Endodermal cell (in vitro differentiated cells): Measurements from ENCODE around the gene PAQR9. TPM values are rescaled to one million over a fixed set of nuclear protein-coding genes. Genes with fewer than 3 reads are reported as not detected.

Experiments
- DNase-seq: peaks from one replicate; pipeline ENCODE4 v3.0.0-alpha.2; 2017
- H3K27ac ChIP-seq: 2 replicates; pipeline ENCODE4 v1.5.1; 2013; ENCODE audit warnings: mild to moderate bottlenecking, low read depth, low read length, moderate library complexity
- H3K27me3 ChIP-seq: 2 replicates; pipeline ENCODE4 v1.6.1; 2013; ENCODE audit warnings: mild to moderate bottlenecking, low read length, moderate library complexity; ENCODE audit not compliant: insufficient read depth, control insufficient read depth, poor library complexity, severe bottlenecking
- H3K36me3 ChIP-seq: 2 replicates; pipeline ENCODE4 v1.7.0; 2013; ENCODE audit warnings: mild to moderate bottlenecking, low read length, moderate library complexity; ENCODE audit not compliant: control insufficient read depth, insufficient read depth
- H3K4me1 ChIP-seq: one replicate; pipeline ENCODE4 v1.7.0; 2013; ENCODE audit warnings: low read length; ENCODE audit not compliant: control insufficient read depth, insufficient read depth
- H3K4me3 ChIP-seq: 2 replicates; pipeline ENCODE4 v1.5.1; 2013; ENCODE audit warnings: mild to moderate bottlenecking, low read length, moderate library complexity
- H3K9ac ChIP-seq: 2 replicates; pipeline ENCODE4 v1.6.1; 2013; ENCODE audit warnings: mild to moderate bottlenecking, low read length, moderate library complexity; ENCODE audit not compliant: poor library complexity, severe bottlenecking; ENCODE audit errors: extremely low read depth
- H3K9me3 ChIP-seq: 2 replicates; pipeline ENCODE4 v1.6.1; 2013; ENCODE audit warnings: mild to moderate bottlenecking, low read length, moderate library complexity; ENCODE audit not compliant: control insufficient read depth
- H3K27ac Mint-ChIP-seq: 2 replicates; pipeline ENCODE4 v1.8.0; 2020; ENCODE audit warnings: mixed read lengths
- H3K27me3 Mint-ChIP-seq: 2 replicates; pipeline ENCODE4 v1.8.0; 2021; ENCODE audit warnings: mild to moderate bottlenecking, mixed read lengths; ENCODE audit not compliant: insufficient read depth
- H3K36me3 Mint-ChIP-seq: 2 replicates; pipeline ENCODE4 v1.8.0; 2020; ENCODE audit warnings: low read depth, mixed read lengths
- H3K4me1 Mint-ChIP-seq: 2 replicates; pipeline ENCODE4 v1.8.0; 2020; ENCODE audit warnings: mixed read lengths
- H3K4me3 Mint-ChIP-seq: 2 replicates; pipeline ENCODE4 v1.8.0; 2020; ENCODE audit warnings: mild to moderate bottlenecking, moderate library complexity, mixed read lengths
- H3K9me3 Mint-ChIP-seq: 2 replicates; pipeline ENCODE4 v1.8.0; 2020; ENCODE audit warnings: mild to moderate bottlenecking, mixed read lengths
- WGBS, 2 experiments: methylation state at CpG; one replicate each; pipeline versions ENCODE4 v1.1.5 to v1.1.7; 2013; ENCODE audit warnings: missing lambda C conversion rate in 2 of 2, mixed read lengths in 1 of 2; ENCODE audit not compliant: insufficient coverage in 1 of 2, insufficient read length in 1 of 2; 5-methylcytosine and 5-hydroxymethylcytosine counted together
- total RNA-seq, 2 donors: library from RNA; stranded (reverse); fragmentation: NEBNext Ultra II Directional in 1 of 2; extraction: Animal tissue kit (Norgen Biotek cat#: 25700) in 1 of 2; gene quantifications; 2 replicates in 1 of 2; 3 replicates in 1 of 2; pipeline ENCODE4 v1.2.1, GENCODE V29; 2021
- TF ChIP-seq, protein P1 (sequence below): fragments of 200-600 bp; sonication (generic); conservative IDR thresholded peaks from 2 replicates; pipeline ENCODE4 v1.5.0; 2021; ENCODE audit warnings: antibody characterized with exemption, mild to moderate bottlenecking

PAQR9 gene
- total RNA-seq, 2 donors from 2014 or later: 4.2 to 11.1 TPM

DNA sequence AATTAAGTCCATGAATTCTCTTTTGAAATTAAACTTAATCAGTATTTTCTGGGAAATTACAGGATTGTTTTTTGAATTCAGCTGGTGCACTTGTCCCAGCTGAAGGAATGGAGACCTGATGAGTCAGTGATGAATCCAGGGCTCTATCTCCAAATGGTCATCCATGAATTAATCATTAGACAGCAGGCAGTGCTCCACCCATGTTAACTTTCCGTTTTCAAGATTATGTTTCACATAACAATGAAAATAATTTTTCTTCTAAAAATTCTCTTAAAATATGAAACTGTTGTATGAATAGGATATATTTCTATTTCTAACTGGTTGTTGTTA is 13.9 kb upstream of the PAQR9 start:
- DNase-seq: no peak
- no peaks in the 10 kb centered on the region for H3K27me3 ChIP-seq
- H3K9me3 ChIP-seq: no peaks in the 10 kb centered on the region
- H3K27me3 Mint-ChIP-seq: no peaks in the 10 kb centered on the region
- H3K9me3 Mint-ChIP-seq: no peaks in the 10 kb centered on the region
- H3K9ac ChIP-seq: no peak overlapping the region
- H3K27ac ChIP-seq: no peak overlapping the region
- TF ChIP-seq, protein P1, sequence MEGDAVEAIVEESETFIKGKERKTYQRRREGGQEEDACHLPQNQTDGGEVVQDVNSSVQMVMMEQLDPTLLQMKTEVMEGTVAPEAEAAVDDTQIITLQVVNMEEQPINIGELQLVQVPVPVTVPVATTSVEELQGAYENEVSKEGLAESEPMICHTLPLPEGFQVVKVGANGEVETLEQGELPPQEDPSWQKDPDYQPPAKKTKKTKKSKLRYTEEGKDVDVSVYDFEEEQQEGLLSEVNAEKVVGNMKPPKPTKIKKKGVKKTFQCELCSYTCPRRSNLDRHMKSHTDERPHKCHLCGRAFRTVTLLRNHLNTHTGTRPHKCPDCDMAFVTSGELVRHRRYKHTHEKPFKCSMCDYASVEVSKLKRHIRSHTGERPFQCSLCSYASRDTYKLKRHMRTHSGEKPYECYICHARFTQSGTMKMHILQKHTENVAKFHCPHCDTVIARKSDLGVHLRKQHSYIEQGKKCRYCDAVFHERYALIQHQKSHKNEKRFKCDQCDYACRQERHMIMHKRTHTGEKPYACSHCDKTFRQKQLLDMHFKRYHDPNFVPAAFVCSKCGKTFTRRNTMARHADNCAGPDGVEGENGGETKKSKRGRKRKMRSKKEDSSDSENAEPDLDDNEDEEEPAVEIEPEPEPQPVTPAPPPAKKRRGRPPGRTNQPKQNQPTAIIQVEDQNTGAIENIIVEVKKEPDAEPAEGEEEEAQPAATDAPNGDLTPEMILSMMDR: no peak
- no peaks in the 10 kb centered on the region for H3K4me1 ChIP-seq
- H3K4me3 ChIP-seq: no peak overlapping the region
- H3K36me3 Mint-ChIP-seq: no peaks in the 10 kb centered on the region
- WGBS, 2 experiments: 83% methylated on average over 1 of the region's 1 CpG; no CpG with 5 or more reads in 1 of the 2 experiments
- no peaks in the 10 kb centered on the region for H3K36me3 ChIP-seq
- H3K4me3 Mint-ChIP-seq: no peak overlapping the region
- peaks cover 22% of the 10 kb centered on the region for H3K4me1 Mint-ChIP-seq
- no peak overlapping the region for H3K27ac Mint-ChIP-seq

DNA sequence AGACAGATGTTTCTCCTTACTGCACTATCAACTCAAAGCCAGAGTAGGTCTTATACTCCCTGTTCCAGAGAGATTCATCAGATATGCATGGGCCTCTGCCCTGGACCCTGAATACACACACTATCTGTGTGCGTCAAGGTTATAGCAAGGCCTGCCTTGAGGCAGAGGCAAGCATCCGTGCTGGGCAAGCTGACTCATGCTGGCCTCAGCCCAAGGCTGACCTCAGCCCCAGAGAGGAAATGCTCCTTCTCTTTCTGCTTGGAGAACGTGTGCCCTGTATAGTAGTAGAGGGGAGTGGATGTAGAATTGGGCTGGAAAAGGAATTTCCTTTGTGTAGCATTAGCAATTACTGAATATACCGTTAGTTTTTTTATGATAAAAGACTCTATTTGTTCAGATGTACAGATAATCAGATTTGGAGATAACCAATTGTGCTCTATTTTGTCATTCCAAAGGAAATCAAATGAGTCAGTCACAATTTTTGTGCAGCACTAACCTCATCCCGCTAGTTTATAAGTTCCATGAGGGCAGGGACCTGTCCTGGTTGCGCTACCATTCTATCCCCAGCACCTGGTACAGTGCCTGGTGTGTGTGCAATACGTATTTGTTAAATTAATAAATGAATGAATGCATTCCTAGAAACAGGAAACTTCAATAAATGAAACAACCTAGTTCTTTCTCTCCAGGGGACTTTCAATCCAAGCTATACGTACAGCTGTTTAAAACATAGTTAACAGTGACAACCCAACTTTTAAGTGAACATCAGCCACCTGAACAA is 13.3 kb upstream of the PAQR9 start:
- Mint-ChIP-seq H3K27ac (no peak overlapping the region), H3K27me3 (no peaks in the 10 kb centered on the region)

DNA sequence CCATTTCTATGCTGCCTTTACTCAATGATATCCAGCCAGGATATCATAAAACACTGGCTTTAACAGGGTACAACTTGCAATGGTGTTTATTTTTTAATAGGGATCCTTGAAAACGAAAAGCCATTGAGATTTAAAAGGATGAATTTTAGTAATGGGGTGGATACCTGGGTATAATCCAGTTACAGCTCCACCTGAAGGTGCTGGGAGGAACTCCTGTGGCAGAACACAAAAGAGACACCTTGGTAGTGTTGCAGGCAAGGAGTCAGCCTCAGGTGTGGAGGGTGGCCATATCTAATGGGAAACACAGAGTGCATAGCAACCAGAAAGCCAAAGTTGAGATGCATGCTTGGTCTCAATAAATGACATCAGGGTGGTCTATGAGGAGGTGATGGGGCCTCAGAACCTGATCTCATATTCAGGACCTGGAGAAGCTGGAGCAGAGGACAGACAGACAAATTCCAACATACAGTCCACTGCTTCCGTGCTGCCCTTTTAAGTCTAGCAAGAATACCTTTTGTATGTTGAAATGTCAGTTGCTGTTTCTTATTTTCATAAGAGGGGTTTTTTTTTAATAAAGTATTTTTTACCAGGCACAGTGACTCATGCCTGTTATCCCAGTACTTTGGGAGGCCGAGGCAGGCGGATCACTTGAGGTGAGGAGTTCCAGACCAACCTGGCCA is 12.0 kb upstream of the PAQR9 start:
- Histone ChIP-seq H3K27ac (no peak overlapping the region), H3K9me3 (no peaks in the 10 kb centered on the region), H3K9ac (no peak overlapping the region), H3K27me3 (no peaks in the 10 kb centered on the region), H3K4me1 (no peaks in the 10 kb centered on the region), H3K4me3 (no peak overlapping the region), H3K36me3 (no peaks in the 10 kb centered on the region)
- peak; percentile 73 for DNase-seq
- no peak overlapping the region for H3K4me3 Mint-ChIP-seq
- no peak overlapping the region for H3K27ac Mint-ChIP-seq
- no peaks in the 10 kb centered on the region for H3K27me3 Mint-ChIP-seq
- H3K4me1 Mint-ChIP-seq: peaks cover 17% of the 10 kb centered on the region
- WGBS, 2 experiments: 93 to 100% methylated on average over 2 to 4 of the region's 4 CpGs
- TF ChIP-seq, protein P1: peak; percentile 80
- H3K9me3 Mint-ChIP-seq: no peaks in the 10 kb centered on the region
- no peaks in the 10 kb centered on the region for H3K36me3 Mint-ChIP-seq

More for the DNA sequence above, 13.3 kb upstream of the PAQR9 start:
- DNase-seq: no peak
- H3K27me3 ChIP-seq: no peaks in the 10 kb centered on the region
- WGBS, 2 experiments: 90 to 95% methylated on average over 3 to 8 of the region's 8 CpGs
- TF ChIP-seq, protein P1: no peak
- no peak overlapping the region for H3K9ac ChIP-seq
- H3K4me1 Mint-ChIP-seq: peaks cover 21% of the 10 kb centered on the region
- no peaks in the 10 kb centered on the region for H3K4me1 ChIP-seq
- H3K36me3 ChIP-seq: no peaks in the 10 kb centered on the region
- no peaks in the 10 kb centered on the region for H3K9me3 Mint-ChIP-seq
- no peak overlapping the region for H3K4me3 ChIP-seq
- no peak overlapping the region for H3K27ac ChIP-seq
- no peaks in the 10 kb centered on the region for H3K9me3 ChIP-seq
- H3K36me3 Mint-ChIP-seq: no peaks in the 10 kb centered on the region
- H3K4me3 Mint-ChIP-seq: no peak overlapping the region
